HL-60 (cell line): ENCODE data around the gene STARD4.

Experiments used
- DNase-seq, 2 experiments: peaks; one replicate each; pipeline ENCODE4 v3.0.0-alpha.2; 2010 to 2020; ENCODE audit warnings: low read depth in 1 of 2, low spot score in 1 of 2
- H3K27ac ChIP-seq: fragments of 250-450 bp; sonication (Bioruptor Pico); replicated peaks from 2 replicates; pipeline ENCODE4 v1.5.1; 2020; ENCODE audit warnings: mild to moderate bottlenecking, moderate library complexity
- H3K27me3 ChIP-seq: fragments of 250-450 bp; sonication (Bioruptor Pico); 2 replicates; pipeline ENCODE4 v1.5.1; 2021; ENCODE audit warnings: mild to moderate bottlenecking, moderate library complexity; ENCODE audit not compliant: insufficient read depth, poor library complexity, severe bottlenecking
- H3K4me3 ChIP-seq: replicated peaks from 2 replicates; pipeline ENCODE4 v1.5.1; 2011; ENCODE audit warnings: mild to moderate bottlenecking, control low read depth, low read length; ENCODE audit not compliant: insufficient read depth
- GABPA ChIP-seq: IDR thresholded peaks from 2 replicates; pipeline ENCODE4 v1.6.1; 2012; ENCODE audit warnings: low read depth
- POLR2AphosphoS5 ChIP-seq: IDR thresholded peaks from 2 replicates; pipeline ENCODE4 v1.6.1; 2012; ENCODE audit warnings: low read depth
- REST ChIP-seq: IDR thresholded peaks from 2 replicates; pipeline ENCODE4 v1.6.1; 2012; ENCODE audit warnings: low read depth; ENCODE audit not compliant: insufficient replicate concordance
- SPI1 ChIP-seq: IDR thresholded peaks from 2 replicates; pipeline ENCODE4 v1.6.1; 2012; ENCODE audit warnings: low read depth, mild to moderate bottlenecking, borderline replicate concordance
- TF ChIP-seq, protein P1 (sequence below): IDR thresholded peaks from one replicate; pipeline ENCODE4 v1.5.1; 2011; ENCODE audit warnings: low read length, control low read depth, inconsistent platforms; ENCODE audit not compliant: insufficient read depth

STARD4 gene

GRCh38 chr5:111505096-111505495 is 7.2 kb downstream of the STARD4 start:
- H3K27ac ChIP-seq, result no peak overlapping the region
- H3K4me3 ChIP-seq, result no peak overlapping the region
- no peaks in the 10 kb centered on the region for H3K27me3 ChIP-seq
- DNase-seq, result no peak
- TF ChIP-seq SPI1 (no peak), REST (no peak), GABPA (no peak), POLR2AphosphoS5 (no peak)
- TF ChIP-seq, protein P1, sequence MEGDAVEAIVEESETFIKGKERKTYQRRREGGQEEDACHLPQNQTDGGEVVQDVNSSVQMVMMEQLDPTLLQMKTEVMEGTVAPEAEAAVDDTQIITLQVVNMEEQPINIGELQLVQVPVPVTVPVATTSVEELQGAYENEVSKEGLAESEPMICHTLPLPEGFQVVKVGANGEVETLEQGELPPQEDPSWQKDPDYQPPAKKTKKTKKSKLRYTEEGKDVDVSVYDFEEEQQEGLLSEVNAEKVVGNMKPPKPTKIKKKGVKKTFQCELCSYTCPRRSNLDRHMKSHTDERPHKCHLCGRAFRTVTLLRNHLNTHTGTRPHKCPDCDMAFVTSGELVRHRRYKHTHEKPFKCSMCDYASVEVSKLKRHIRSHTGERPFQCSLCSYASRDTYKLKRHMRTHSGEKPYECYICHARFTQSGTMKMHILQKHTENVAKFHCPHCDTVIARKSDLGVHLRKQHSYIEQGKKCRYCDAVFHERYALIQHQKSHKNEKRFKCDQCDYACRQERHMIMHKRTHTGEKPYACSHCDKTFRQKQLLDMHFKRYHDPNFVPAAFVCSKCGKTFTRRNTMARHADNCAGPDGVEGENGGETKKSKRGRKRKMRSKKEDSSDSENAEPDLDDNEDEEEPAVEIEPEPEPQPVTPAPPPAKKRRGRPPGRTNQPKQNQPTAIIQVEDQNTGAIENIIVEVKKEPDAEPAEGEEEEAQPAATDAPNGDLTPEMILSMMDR, result no peak

DNA sequence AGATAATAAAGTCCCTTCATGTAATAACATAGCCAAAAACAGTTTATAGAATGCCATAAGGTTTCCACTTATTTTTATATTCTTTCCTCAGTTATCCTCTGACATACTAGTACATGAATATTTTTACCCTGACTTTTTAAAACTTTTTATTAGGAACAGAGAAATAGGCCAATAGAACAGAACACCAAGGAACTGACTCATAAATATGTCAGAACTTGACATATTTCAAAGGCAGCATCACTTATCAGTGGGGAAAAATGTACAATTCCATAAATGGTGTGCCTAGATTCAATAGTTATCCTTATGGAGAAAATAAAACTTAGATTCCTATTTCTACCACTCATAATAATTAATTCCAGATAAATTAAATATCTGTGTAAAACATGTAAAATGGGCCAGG is 9.4 kb downstream of the STARD4 start:
- Histone ChIP-seq H3K27me3 (no peaks in the 10 kb centered on the region), H3K4me3 (no peak overlapping the region), H3K27ac (no peak overlapping the region)
- no peak for TF ChIP-seq GABPA
- TF ChIP-seq REST, result no peak
- TF ChIP-seq SPI1, result no peak
- no peak for TF ChIP-seq POLR2AphosphoS5
- TF ChIP-seq, protein P1, result no peak
- DNase-seq, result no peak

DNA sequence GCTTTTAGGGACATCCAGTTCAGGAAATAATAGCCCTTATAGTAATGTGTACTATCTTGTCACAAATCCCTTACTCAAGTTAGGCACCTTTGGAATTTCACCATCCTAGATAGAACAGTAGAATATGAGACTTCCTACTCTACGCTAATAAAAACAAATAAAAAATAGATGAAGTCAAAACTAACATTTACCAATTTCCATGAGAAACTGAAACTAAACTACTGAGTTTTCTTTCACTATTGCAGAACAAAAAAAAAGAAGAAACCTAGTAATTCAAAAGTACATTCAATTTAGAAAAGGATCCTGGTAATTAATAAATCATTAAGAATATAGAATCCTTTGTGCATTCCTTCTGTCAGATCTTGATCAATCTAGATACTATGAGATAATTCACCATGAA is 14.0 kb downstream of the STARD4 start:
- H3K27ac ChIP-seq, result no peak overlapping the region
- H3K27me3 ChIP-seq, result no peaks in the 10 kb centered on the region
- no peak for DNase-seq
- TF ChIP-seq GABPA (no peak), POLR2AphosphoS5 (no peak), REST (no peak), SPI1 (no peak)
- TF ChIP-seq, protein P1, result no peak
- no peak overlapping the region for H3K4me3 ChIP-seq
